SIG-M5 (cell line): ENCODE data around the gene AGBL5.
"Not testable (repeated sequence)": the region's sequence is repeated elsewhere in the genome, so short reads cannot be mapped to it uniquely, and the experiment has no call there.

Source experiments
- DNase-seq: peaks from one replicate; lab custom pipeline; 2025; lab: John Stamatoyannopoulos, UW

AGBL5 gene

DNA sequence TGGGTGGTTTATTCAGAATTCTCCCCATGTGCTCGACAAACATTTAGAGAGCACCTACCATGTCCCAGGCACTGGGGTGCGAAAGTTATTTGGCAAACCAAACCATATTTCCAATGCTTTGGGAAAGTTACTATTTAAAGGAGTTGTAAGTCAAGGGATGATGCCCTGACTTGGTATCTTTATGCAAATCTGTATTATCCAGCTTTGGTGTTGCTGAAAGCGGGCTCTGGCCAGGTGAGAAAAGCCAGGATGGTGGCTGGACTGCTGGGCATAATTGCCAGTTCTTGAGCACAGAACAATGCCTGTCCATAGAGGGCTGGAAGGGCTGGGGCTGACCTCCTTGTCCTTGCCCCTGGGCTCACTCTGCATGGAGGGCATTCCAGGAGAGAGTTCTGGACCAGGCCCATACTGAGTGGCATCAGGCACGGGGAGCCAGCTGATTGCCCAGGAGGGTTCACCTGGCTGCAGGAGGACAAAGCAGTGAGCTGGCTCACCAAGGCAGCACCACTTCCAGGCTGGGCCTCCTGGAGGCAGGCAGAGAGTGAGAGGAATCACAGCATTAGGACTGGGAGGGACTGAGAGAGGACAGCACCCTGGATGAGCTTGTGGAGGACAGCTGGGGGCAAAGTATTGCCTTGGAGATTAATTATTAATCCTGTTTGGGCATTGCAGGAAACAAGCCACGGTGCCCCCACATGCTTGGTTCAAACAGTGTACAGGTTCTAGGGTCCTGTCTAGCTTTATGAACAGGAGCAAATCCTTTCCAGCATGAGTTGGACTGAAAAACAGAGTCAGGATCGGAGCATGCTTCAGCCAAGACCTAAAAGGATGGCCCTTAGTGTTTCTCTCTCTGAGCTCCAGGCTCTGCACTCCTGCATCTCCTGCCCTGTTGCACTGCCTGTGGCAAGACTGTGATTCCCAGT lies 42.2 kb downstream of the AGBL5 start:
- DNase-seq: no peak

DNA sequence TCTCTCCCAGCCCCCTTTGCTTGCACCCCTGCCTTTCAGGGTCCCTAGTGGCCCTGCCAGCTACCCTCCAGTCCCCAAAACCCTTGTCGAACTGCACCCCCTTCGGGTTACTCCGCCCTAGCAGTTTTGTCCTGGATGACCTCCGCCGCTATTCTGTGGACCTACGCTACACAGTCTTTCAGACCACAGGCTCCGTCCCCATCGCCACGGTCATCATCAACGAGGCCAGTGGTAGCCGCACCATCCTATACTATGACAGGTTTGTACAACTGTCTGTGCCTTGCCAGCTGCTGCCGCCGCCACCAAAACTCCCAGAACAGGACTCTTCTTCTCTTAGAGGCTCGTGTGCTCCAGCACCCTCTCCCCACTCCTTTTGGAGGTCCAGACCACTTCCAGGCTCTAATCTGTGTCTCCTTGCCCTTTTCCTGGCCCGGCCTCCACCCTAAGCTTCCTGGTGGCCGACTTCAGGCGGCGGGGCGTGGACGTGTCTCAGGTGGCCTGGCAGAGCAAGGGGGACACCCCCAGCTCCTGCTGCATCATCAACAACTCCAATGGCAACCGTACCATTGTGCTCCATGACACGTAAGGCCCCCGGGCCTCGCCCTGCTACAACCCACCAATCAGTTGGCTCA lies 43.0 kb downstream of the AGBL5 start:
- no peak for DNase-seq

- DNase-seq: no peak
Observed at GRCh38 chr2:27095427-27095744, 43.9 kb downstream of the AGBL5 start.

- DNase-seq: no peak
Observed at GRCh38 chr2:27095745-27096651, 44.5 kb downstream of the AGBL5 start.

- DNase-seq: no peak
Observed at GRCh38 chr2:27096748-27097297, 45.4 kb downstream of the AGBL5 start.

DNA sequence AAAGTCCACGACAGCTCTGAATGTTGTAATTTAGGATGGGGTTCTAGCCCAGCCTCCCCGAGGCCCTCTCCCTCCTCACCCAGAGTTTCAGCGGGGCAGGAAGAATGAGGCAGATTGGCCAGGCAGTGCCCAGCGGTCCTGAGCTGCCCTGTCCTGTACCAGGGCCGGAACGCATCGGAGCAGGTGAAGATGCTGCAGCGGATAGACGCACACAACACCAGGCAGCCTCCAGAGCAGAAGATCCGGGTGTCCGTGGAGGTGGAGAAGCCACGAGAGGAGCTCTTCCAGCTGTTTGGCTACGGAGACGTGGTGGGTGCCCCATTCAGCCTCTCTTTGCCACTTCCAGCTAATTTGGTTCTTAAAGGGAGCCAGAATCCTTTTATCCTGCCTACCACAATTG lies 45.9 kb downstream of the AGBL5 start:
- DNase-seq: no peak

- no peak for DNase-seq
Observed at GRCh38 chr2:27099334-27099955, 48.0 kb downstream of the AGBL5 start.

- no peak for DNase-seq
Observed at GRCh38 chr2:27100036-27100435, 48.6 kb downstream of the AGBL5 start.

GRCh38 chr2:27102329-27102728 lies 50.9 kb downstream of the AGBL5 start:
- DNase-seq: no peak

DNA sequence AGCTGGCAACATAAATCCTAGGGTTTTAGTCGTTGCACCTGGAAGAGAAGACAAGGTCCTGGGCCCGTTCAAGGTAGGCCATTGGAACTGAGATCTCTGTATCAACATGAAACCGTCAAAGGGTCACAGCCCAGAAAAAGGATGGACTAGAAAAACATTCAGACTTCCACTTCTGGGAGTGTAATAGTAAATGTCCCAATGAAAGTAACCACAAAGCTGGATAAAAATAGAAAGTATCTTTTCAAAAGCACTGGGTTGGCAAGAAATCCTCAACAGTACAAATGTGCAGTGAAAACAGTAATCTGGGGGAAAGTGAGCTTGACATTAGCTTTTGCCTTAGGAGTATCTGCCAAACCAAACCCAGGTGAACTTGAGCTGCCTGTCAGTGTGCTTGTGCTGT lies 54.5 kb downstream of the AGBL5 start:
- DNase-seq: no peak

- DNase-seq: no peak
Observed at GRCh38 chr2:27108221-27108620, 56.8 kb downstream of the AGBL5 start.

DNA sequence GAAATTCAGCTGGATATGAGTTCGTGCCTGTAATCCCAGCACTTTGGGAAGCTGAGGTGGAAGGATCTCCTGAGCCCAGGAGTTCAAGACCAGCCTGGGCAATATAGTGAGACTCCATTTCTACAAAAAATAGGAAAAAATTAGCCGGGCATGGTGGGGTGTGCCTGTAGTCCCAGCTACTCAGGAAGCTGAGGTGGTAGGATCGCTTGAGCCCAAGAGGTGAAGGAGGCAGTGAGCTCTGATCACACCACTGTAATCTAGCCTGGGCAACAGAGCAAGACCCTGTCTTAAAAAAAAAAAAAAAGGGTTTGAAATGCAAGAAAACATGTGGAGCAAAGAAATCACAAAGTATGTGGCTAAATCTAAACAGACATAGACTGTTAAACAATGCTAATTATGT lies 57.6 kb downstream of the AGBL5 start:
- DNase-seq: no peak

DNA sequence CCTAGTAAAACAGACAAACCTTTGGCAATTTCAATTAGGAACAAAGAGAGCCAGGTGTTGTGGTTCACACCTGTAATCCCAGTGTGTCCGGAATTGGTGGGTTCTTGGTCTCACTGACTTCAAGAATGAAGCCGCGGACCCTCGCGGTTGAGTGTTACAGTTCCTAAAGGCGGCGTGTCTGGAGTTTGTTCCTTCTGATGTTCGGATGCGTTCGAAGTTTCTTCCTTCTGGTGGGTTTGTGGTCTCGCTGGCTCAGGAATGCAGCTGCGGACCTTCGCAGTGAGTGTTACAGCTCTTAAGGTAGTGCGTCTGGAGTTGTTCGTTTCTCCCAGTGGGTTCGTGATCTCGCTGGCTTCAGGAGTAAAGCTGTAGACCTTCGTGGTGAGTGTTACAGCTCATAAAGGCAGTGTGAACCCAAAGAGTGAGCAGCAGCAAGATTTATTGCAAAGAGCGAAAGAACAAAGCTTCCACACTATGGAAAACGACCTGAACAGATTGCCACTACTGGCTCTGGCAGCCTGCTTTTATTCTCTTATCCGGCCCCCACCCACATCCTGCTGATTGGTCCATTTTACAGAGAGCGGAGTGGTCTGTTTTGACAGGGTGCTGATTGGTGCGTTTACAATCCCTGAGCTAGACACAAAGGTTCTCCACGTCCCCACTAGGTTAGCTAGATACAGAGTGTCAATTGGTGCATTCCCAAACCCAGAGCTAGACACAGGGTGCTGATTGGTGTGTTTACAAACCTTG lies 59.3 kb downstream of the AGBL5 start:
- not testable (repeated sequence) for DNase-seq

- DNase-seq: not testable (repeated sequence)
Observed at GRCh38 chr2:27111392-27112078, 60.1 kb downstream of the AGBL5 start.

DNA sequence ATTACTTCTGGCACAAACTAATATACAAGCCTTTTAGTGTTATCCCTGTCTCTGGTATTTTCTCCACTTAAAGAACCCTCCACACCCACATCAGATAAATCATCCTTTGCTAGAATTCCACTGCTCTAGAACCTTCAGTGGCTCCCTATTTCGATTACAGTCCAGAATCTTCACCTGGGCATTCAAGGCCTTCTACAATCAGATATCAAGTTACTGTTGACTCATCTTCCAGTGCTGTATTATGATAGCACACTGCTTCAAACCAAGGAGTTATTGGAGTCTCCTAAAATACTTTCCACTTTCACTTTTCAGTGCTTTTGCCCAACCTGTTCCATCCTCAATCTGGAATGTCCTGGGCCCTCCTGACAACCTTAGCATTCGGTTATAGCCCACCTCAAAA lies 64.1 kb downstream of the AGBL5 start:
- no peak for DNase-seq

- no peak for DNase-seq
Observed at GRCh38 chr2:27117995-27118524, 66.6 kb downstream of the AGBL5 start.

DNA sequence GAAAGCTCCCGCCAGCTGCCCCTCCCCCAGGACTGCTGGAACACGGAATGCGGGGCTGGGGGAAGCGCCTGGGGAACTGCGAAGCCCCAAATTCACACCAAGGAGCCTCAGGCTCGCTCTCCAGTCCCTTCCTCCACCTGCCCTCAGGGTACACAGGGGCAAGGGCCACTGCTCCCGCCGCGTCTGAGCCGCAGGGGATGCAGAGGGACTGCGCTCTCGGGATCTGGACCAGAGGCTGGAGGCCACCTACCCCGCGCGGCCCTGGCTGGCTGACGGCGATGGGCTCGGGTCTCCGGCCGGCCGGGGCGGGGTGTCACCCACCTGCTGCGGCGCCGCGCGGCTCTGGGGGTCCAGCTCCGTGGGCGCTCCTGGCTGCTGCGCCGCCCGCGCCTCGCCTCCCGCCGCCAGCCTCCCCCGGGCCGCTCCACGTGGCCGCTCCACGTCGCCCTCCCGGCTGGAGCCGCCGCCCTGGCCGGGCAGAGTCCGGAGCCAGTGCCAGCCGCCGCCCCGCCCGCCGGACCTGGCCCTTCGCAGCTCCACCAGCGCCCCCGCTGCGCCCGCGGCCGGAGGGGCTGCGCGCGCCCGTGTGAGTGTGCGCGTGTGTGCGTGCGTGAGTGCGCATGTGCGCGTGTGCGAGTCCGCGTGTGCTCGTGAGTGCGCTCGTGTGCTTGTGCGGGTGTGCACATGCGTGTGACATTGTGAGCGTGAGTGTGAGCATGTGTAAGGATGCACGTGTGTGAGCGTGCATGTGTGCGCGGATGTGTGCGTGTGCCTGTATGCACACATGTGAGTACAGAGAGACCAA lies 67.3 kb downstream of the AGBL5 start, which contains the start of gene CGREF1:
Gene CGREF1 (minus strand): TSS at position 604 of the 805 bp plus-strand sequence. CDS start 14,762 bp downstream, outside the sequence.
- DNase-seq: no peak

DNA sequence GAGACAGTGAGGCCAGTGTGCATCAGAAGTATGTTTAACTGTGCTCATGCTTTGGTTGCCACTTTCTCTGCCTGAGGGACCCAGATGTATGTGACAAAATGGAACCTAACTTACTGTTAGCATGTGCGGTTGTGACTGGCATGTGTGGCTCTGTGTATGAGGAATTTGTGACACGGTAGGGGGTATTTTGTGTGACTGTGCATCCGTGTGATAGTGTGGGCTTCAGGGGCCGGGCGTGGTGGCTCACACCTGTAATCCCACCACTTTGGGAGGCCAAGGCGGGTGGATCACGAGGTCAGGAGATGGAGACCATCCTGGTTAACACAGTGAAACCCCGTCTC lies 67.8 kb downstream of the AGBL5 start:
- DNase-seq: not testable (repeated sequence)
